DMS114 treated with DMSO at 0.1 percent for 48 hours (cell line): Measurements from ENCODE around the gene MLLT1.

Source experiments
- DNase-seq: peaks from one replicate; lab custom pipeline; 2025; ENCODE audit not compliant: unreplicated experiment; lab: John Stamatoyannopoulos, UW

The MLLT1 gene

GRCh38 chr19:6275170-6275744 lies 4.5 kb downstream of the MLLT1 start:
- DNase-seq = no peak

GRCh38 chr19:6274756-6275155 lies 5.0 kb downstream of the MLLT1 start:
- no peak for DNase-seq

GRCh38 chr19:6273701-6274601 lies 5.8 kb downstream of the MLLT1 start:
- DNase-seq = no peak

GRCh38 chr19:6272913-6273600 lies 6.7 kb downstream of the MLLT1 start:
- DNase-seq = no peak

- DNase-seq = no peak
These were observed 7.4 kb downstream of the MLLT1 start for GRCh38 chr19:6272411-6272791.

GRCh38 chr19:6271721-6272410 lies 7.9 kb downstream of the MLLT1 start:
- DNase-seq = no peak

- DNase-seq = no peak
These were observed 8.5 kb downstream of the MLLT1 start for GRCh38 chr19:6271251-6271650.

- no peak for DNase-seq
These were observed 9.0 kb downstream of the MLLT1 start for GRCh38 chr19:6270822-6271221.

GRCh38 chr19:6270076-6270745 lies 9.6 kb downstream of the MLLT1 start:
- DNase-seq = no peak

- DNase-seq = no peak
These were observed 10.5 kb downstream of the MLLT1 start for GRCh38 chr19:6269101-6269886.

GRCh38 chr19:6268382-6268771 lies 11.4 kb downstream of the MLLT1 start:
- no peak for DNase-seq

GRCh38 chr19:6267552-6268381 lies 12.0 kb downstream of the MLLT1 start:
- DNase-seq = no peak

- DNase-seq = no peak
These were observed 15.0 kb downstream of the MLLT1 start for GRCh38 chr19:6264803-6265202.

GRCh38 chr19:6263735-6264444 lies 15.9 kb downstream of the MLLT1 start:
- DNase-seq = no peak

GRCh38 chr19:6263306-6263705 lies 16.5 kb downstream of the MLLT1 start:
- DNase-seq = no peak

GRCh38 chr19:6262519-6262918 lies 17.3 kb downstream of the MLLT1 start:
- no peak for DNase-seq

GRCh38 chr19:6261883-6262282 lies 17.9 kb downstream of the MLLT1 start:
- DNase-seq = no peak

GRCh38 chr19:6260912-6261650 lies 18.7 kb downstream of the MLLT1 start:
- DNase-seq = no peak
